Activated T-helper 1 cell treated with anti-CD3 and anti-CD28 coated beads, Interleukin-12 subunit alpha, Interleukin-12 subunit beta, Interleukin-2, Interleukin-4 antibody, amounts not matched to agents 30 ng/mL and 10 ng/mL and 1 ng/mL, durations not matched to agents 14 hours and 24 hours and 36 hours (primary cell): ENCODE results near the gene MRFAP1L1. TPM values are rescaled to one million over a fixed set of nuclear protein-coding genes. Genes with fewer than 3 reads are reported as not detected.
A peak's percentile ranks its signal among the peaks of the same experiment; 100 is the strongest.
"Not testable (repeated sequence)": the region's sequence is repeated elsewhere in the genome, so short reads cannot be mapped to it uniquely, and the experiment has no call there.

Experiments
- DNase-seq: peaks from one replicate; pipeline ENCODE4 v3.0.0; 2021; ENCODE audit warnings: low spot score
- H3K27ac Mint-ChIP-seq: one replicate; pipeline ENCODE4 v1.8.0; 2021; ENCODE audit warnings: mild to moderate bottlenecking, mixed read lengths
- H3K27me3 Mint-ChIP-seq: one replicate; pipeline ENCODE4 v1.8.0; 2022; ENCODE audit warnings: mild to moderate bottlenecking, moderate library complexity, mixed read lengths; ENCODE audit not compliant: insufficient read depth
- H3K36me3 Mint-ChIP-seq: one replicate; pipeline ENCODE4 v1.8.0; 2021; ENCODE audit warnings: low read depth, mixed read lengths
- H3K4me1 Mint-ChIP-seq: one replicate; pipeline ENCODE4 v1.8.0; 2021; ENCODE audit warnings: low read depth, mixed read lengths
- H3K4me3 Mint-ChIP-seq: one replicate; pipeline ENCODE4 v1.8.0; 2021; ENCODE audit warnings: mild to moderate bottlenecking, moderate library complexity, mixed read lengths
- H3K9me3 Mint-ChIP-seq: one replicate; pipeline ENCODE4 v1.8.0; 2021; ENCODE audit warnings: mixed read lengths
- intact Hi-C: fragments of 100-400 bp; cut with micrococcal nuclease; formaldehyde crosslinking; loops from one replicate; pipeline ENCODE4 v1.15.1; 2024
- total RNA-seq: library from RNA; stranded (reverse); gene quantifications from 2 replicates; pipeline ENCODE4 v1.2.3, GENCODE V29; 2022

Gene MRFAP1L1
- total RNA-seq, 1 donor from 2014 or later = 51.7 TPM

DNA sequence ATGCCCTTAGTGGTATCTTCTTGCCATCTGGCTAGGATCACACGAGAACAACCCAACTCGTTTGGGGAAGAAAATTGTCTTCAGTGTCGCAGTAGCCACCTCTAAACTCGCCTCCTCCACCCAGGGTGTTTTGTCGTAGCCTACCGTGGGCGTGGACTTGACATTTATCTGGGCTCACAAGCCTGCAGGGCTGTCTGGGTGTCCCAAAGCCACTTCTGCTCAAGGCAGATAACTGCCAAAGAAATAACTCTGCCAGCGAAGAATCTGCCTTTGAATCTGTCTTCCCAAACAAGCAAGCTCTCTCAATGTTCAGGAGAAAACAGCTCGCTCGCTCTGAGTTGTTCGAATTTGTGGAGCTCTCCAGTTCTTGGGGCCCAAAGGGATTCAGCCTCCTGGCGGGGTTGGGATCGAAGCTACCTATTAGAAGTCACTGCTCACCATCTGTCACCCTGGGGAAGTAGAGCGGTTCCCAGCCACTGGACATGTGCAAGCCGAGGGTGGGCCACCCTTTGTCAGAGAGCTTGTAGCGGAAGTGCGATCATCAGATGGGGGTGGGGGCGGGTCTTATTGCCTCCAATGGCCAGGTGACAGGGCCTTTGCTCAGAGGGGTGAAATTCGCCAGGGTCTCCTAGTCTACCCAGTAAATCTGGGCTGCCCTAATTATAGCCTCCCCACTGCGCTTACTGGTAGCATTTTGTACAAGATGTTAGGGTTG is 21.1 kb upstream of the MRFAP1L1 start:
- intact Hi-C loops = no loop called here
- no peak for DNase-seq
- Mint-ChIP-seq H3K27ac (no peak overlapping the region), H3K27me3 (no peaks in the 10 kb centered on the region), H3K36me3 (no peaks in the 10 kb centered on the region), H3K4me3 (no peak overlapping the region), H3K9me3 (no peaks in the 10 kb centered on the region), H3K4me1 (peaks cover 6% of the 10 kb centered on the region)

DNA sequence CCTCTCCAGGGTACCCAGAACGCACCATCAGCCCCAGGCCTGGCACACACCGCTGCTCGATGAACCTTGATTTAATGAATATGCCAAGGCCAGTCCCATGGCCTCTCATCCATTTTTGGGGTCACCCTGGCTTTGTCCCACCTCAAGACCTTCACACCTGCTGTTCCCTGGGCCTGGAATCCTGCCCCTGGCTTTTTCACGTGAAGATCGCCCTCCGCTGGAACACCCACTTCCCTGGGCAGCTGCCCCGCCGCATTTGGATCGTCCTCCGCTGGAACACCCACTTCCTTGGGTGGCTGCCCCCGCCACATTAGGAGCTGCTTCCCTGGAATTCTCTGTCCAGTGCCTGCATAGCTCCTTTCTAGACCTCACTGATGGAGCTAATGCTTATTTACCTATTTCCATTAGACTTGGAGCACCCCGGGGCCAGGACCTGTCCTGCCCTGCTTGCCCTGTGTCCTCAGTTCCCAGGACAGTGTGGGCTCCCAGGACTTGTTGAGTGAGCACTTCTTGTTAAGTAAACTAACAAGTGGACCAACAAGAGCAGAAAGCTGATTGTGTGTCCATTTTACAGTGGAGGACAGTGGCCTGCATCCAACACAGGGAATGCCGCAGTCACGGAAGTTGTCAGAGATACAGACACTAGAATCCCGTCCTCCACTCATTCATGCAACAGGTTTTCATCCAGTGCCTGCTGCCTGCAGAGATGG is 18.8 kb upstream of the MRFAP1L1 start:
- intact Hi-C loops = no loop called here
- Mint-ChIP-seq H3K4me3 (no peak overlapping the region), H3K27ac (no peak overlapping the region), H3K27me3 (no peaks in the 10 kb centered on the region), H3K4me1 (peaks cover 6% of the 10 kb centered on the region), H3K9me3 (no peaks in the 10 kb centered on the region), H3K36me3 (no peaks in the 10 kb centered on the region)
- DNase-seq = no peak

DNA sequence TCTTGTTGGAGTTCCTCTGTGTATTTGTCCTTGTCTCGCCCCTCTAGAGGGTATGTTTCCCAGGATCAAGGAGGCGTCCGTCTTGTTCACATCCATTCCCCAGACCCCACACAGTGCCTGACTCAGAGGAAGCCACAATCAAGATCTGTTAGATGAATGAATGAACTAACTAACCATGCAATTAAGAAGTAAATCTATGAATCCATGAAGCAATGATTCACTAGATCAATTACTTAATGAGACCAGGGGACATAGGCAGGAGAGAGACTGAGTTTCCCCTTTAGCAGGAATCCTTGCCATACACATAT is 18.2 kb upstream of the MRFAP1L1 start:
- peaks cover 6% of the 10 kb centered on the region for H3K4me1 Mint-ChIP-seq
- no peaks in the 10 kb centered on the region for H3K27me3 Mint-ChIP-seq
- H3K9me3 Mint-ChIP-seq = no peaks in the 10 kb centered on the region
- intact Hi-C loops = no loop called here
- H3K36me3 Mint-ChIP-seq = no peaks in the 10 kb centered on the region
- H3K4me3 Mint-ChIP-seq = no peak overlapping the region
- no peak overlapping the region for H3K27ac Mint-ChIP-seq
- no peak for DNase-seq

DNA sequence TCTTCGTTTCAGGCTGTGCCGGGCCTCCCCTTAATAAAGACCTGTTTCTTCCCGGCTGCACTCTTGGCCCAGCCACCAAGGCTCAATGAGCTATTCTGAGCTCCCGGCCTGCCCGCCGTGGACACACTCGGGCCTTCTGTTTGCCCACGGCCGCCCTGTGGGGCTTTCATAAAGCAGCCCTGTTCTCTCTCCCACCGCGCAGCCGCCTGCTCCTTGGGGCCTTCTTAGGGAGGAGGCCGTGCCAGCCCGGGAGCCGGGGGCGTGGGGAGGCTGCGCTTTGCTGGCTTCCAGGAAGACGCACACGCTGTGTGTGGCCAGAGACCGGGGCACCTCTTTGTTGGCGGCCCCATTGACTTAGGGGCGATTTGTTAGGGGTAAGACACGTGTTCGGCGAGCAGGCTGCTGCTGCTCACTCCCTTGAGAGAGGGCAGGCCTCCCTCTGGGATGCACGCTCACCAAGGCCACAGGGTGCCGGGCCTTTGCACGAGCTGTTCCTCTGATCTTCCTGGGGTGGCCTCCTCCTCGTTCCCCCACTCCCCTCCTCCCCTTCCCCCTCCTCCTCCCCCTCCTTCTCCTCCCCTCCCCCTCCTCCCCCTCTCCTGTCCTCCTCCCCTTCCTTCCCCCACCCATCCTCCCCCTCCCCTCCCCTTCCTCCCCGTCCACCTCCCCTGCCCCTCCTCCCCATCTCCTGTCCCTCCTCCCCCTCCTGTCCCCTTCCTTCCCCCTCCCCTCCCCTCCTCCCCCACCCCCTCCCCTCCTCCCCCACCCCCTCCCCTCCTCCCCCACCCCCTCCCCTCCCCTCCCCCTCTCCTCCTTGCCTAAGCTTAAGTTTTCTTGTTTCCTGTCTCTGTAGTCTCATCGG is 17.6 kb upstream of the MRFAP1L1 start:
- H3K36me3 Mint-ChIP-seq = no peaks in the 10 kb centered on the region
- intact Hi-C loops = no loop called here
- no peak overlapping the region for H3K27ac Mint-ChIP-seq
- H3K4me1 Mint-ChIP-seq = peaks cover 6% of the 10 kb centered on the region
- no peaks in the 10 kb centered on the region for H3K9me3 Mint-ChIP-seq
- H3K27me3 Mint-ChIP-seq = no peaks in the 10 kb centered on the region
- no peak overlapping the region for H3K4me3 Mint-ChIP-seq
- DNase-seq = no peak

DNA sequence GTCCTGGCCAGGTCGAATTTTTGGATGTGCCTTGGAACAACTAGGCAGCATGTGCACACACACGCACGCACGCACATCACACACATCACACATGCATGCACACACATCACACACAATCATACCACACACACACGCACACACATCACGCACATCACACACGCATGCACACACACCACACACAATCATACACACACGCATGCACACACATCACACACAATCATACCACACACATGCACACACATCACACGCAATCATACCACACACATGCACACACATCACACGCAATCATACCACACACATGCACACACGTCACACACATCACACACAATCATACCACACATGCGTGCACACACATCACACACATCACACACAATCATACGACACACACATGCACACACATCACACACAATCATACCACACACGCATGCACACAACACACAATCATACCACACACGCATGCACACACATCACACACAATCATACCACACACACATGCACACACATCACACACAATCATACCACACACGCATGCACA is 15.8 kb upstream of the MRFAP1L1 start:
- not testable (repeated sequence) for H3K36me3 Mint-ChIP-seq

DNA sequence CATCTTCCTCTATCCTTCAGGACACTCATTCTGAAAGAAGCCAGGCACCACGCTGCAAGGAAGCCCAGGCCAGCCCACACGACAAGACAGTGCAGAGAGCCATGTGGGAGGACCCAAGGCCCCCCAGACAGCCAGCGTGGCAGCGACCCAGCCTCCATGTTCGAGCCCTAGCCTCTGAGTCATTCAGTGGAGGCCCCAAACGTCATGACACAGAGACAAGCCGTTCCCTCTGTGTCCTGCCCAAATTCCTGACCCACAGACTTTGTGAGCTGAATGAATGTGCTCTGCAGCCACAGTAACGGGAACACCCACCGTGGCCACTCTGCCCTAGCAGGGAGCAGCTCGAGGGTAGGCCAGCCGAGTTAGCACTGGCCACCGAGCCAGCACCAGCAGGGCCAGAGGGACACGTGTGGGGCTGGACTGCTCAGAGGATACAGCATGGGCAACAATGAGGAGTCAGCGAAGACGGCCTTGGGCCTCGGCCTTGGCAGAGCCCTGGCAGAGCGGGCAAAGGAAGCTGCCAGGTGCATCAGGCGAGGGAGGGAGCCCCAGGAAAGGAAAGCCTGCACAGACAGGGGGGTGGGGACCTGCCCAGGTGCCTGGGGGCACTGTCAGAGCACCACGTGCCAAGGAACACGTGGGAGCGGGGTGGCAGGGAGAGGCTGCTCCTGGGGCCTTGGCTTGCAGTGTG is 14.9 kb upstream of the MRFAP1L1 start:
- peaks cover 6% of the 10 kb centered on the region for H3K4me1 Mint-ChIP-seq
- no peak for DNase-seq
- no peaks in the 10 kb centered on the region for H3K9me3 Mint-ChIP-seq
- intact Hi-C loops = no loop called here
- no peaks in the 10 kb centered on the region for H3K27me3 Mint-ChIP-seq
- no peak overlapping the region for H3K4me3 Mint-ChIP-seq
- H3K36me3 Mint-ChIP-seq = no peaks in the 10 kb centered on the region
- no peak overlapping the region for H3K27ac Mint-ChIP-seq

More for the DNA sequence above, 15.8 kb upstream of the MRFAP1L1 start:
- H3K27ac Mint-ChIP-seq, H3K27me3 Mint-ChIP-seq, H3K9me3 Mint-ChIP-seq, DNase-seq, H3K4me3 Mint-ChIP-seq, intact Hi-C loops, H3K4me1 Mint-ChIP-seq: not testable (repeated sequence)

DNA sequence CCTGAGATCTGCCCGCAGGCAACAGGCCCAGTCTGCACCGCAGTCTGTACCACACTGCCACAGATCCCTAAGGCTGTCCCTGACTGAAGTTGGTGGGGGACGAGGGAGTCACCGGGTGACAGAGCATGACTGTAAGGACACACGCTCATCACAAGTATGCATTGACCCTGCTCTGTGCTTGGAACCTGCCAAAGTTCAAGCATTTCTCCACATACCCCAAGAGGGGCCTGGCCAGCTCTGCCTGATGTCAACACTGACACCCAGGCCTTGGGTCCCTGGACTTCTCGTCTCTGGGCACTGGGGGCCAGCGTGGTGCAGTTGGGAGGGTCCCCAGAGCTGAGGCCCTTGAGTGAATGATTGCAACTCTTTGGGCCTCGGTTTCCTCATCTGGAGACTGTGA is 14.2 kb upstream of the MRFAP1L1 start:
- Mint-ChIP-seq H3K4me3 (no peak overlapping the region), H3K27ac (no peak overlapping the region), H3K27me3 (no peaks in the 10 kb centered on the region), H3K9me3 (no peaks in the 10 kb centered on the region), H3K36me3 (peaks cover 3% of the 10 kb centered on the region), H3K4me1 (peaks cover 13% of the 10 kb centered on the region)
- intact Hi-C loops = no loop called here
- DNase-seq = no peak

DNA sequence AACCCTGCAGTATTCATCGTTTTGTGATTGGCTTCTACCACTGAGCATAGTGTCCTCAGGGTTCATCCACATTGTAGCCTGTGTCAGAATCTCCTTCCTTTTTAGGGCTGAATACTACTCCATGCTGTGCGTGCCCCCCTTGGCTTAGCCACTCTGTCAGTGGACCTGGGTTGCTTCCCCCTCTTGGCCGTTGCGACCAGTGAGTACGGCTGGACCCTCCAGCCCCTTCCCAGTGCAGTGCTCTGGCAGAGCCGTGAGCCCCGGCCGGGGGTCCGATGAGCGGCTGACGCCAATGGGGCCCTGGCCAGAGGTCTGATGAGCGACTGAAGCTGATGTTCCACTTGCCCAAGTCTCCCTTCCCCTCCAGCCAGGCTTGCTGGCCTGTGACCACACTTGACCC is 13.2 kb upstream of the MRFAP1L1 start:
- intact Hi-C loops = no loop called here
- no peak overlapping the region for H3K4me3 Mint-ChIP-seq
- H3K4me1 Mint-ChIP-seq = peaks cover 17% of the 10 kb centered on the region
- H3K27me3 Mint-ChIP-seq = no peaks in the 10 kb centered on the region
- H3K27ac Mint-ChIP-seq = no peak overlapping the region
- DNase-seq = no peak
- H3K9me3 Mint-ChIP-seq = no peaks in the 10 kb centered on the region
- H3K36me3 Mint-ChIP-seq = peaks cover 8% of the 10 kb centered on the region

DNA sequence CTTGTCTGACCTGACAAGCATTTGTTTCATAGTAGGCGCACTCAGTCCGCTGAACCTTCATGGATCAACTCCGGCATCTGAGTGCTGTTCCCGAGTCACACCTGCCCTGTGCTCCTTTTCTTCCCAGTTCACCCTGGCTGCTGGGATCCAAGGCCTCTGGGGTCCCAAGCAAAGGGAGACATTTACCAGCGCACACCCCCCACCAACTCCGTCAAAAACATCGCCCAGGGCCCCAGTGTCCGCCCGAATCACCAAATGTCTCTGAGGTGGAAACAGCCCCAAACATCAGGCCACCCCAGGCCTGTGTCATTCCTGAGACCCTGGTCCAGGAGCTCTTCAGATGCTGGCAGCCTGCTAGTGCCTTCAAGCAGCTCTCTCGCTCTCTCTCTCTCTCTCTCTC is 11.5 kb upstream of the MRFAP1L1 start:
- Mint-ChIP-seq H3K27ac (no peak overlapping the region), H3K27me3 (no peaks in the 10 kb centered on the region), H3K4me1 (peaks cover 15% of the 10 kb centered on the region), H3K9me3 (no peaks in the 10 kb centered on the region), H3K36me3 (peaks cover 11% of the 10 kb centered on the region), H3K4me3 (no peak overlapping the region)
- DNase-seq = no peak
- intact Hi-C loops = no loop called here

DNA sequence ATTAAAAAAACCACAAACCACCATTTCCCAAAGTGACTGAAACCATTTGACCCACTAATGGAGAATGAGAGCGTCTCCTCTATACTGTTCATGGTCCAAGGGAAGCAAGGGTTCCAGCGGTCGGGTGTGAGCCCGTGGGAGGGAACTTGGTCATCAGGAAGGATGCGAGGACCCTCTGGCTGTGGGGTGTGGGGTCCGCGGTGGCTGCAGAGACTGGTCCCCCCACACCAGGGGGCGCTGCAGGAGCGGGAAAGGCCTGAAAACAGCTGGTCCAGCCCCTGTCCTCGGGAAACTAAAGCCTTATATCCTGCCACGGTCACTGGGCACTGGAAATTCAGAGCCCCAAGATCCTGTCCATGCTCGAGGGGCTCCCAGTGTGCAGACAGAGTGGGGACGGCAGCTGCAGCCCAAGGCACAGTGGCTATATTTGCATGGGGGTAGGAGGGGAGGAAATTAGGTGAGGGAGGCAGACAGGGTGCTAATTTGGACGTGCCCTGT is 10.6 kb upstream of the MRFAP1L1 start:
- Mint-ChIP-seq H3K27me3 (peaks cover 3% of the 10 kb centered on the region), H3K36me3 (peaks cover 11% of the 10 kb centered on the region), H3K4me1 (peaks cover 22% of the 10 kb centered on the region), H3K4me3 (no peak overlapping the region), H3K9me3 (no peaks in the 10 kb centered on the region), H3K27ac (no peak overlapping the region)
- DNase-seq = peak; percentile 71
- intact Hi-C loops = loop anchor here (1.0 kb wide), 2 partner anchors 154 to 350 kb away; no protein-coding TSS in a partner anchor

DNA sequence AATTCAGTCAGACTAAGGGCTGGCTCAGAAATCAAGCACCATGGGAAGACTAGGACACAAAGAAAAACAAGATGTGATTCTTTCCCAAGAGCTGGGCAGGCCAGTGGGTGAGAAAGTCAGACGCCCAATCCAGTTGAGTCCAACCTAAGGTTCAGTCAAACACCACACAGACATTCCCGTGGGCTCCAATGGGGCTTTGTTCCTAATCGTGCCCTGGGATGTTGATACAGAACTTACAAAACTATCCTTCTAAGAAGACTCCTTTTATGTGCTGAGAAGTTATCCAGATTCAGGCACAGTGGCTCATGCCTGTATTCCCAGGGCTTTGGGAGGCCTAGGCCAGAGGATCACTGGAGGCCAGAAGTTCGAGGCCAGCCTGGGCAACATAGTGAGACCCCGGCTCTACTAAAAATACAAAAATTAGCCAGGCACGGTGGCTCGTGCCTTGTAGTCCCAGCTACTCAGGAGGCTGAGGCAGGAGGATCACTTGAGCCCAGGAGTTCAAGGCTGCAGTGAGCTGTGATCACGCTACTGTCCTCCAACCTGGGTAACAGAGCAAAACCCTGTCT is 10.0 kb upstream of the MRFAP1L1 start:
- Mint-ChIP-seq H3K27ac (no peak overlapping the region), H3K4me3 (no peak overlapping the region), H3K36me3 (peaks cover 11% of the 10 kb centered on the region), H3K27me3 (peaks cover 3% of the 10 kb centered on the region), H3K9me3 (no peaks in the 10 kb centered on the region), H3K4me1 (peaks cover 25% of the 10 kb centered on the region)
- intact Hi-C loops = loop anchor here (1.0 kb wide), 2 partner anchors 155 to 351 kb away; no protein-coding TSS in a partner anchor
- no peak for DNase-seq

DNA sequence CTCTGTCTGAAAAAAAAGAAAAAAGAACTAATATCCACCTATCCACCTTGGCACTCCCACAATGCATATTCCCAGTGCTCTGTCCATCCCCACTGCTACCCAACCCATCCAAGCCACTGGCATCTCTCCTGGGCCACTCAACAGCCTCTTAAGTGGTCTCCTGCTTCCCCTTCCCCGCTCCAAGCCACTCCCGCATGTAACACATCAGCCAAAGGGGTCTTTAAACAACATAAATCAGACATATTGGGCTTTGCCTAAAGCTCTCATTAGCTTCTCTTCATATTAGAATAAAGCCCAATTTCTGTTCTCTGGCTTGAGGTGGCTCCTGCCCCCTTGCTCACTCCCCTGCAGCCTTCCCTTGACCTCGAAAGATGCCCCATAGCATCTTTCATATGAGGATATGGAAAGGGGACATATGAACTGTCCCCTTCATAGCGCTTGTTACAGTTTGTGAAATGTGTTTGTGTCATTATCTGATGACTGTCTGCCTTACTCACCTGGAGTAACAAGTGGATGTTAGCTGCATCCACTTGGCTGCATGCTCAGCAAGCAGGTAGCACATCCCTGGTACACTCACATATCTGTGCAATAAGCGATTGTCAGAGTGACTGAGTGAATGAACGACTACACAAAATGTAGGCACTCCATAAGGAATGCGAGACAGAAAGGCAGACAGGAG is 9.4 kb upstream of the MRFAP1L1 start:
- Mint-ChIP-seq H3K27ac (no peak overlapping the region), H3K4me3 (peak overlapping the region; percentile 68), H3K4me1 (peaks cover 25% of the 10 kb centered on the region), H3K27me3 (peaks cover 4% of the 10 kb centered on the region), H3K36me3 (peaks cover 11% of the 10 kb centered on the region), H3K9me3 (no peaks in the 10 kb centered on the region)
- DNase-seq = no peak
- intact Hi-C loops = no loop called here
